Erythroblast (primary cell): ENCODE measurements around the gene BMP6.
A peak's percentile ranks its signal among the peaks of the same experiment; 100 is the strongest.

Experiments used
- DNase-seq, 2 experiments: peaks; one replicate each; lab custom pipeline; 2025; lab: John Stamatoyannopoulos, UW
- GATA1 ChIP-seq: IDR thresholded peaks from 2 replicates; pipeline ENCODE4 v1.6.1; 2011; ENCODE audit warnings: low read depth, mild to moderate bottlenecking, control low read depth, low read length, moderate library complexity
- POLR2A ChIP-seq: IDR thresholded peaks from 2 replicates; pipeline ENCODE4 v1.6.1; 2011; ENCODE audit warnings: mild to moderate bottlenecking, low read length

Gene BMP6

GRCh38 chr6:7902221-7902620 is 176.3 kb downstream of the BMP6 start:
- no peak for DNase-seq
- TF ChIP-seq GATA1 (no peak), POLR2A (no peak)

GRCh38 chr6:7902867-7903266 is 177.0 kb downstream of the BMP6 start:
- TF ChIP-seq GATA1 (no peak), POLR2A (no peak)
- no peak for DNase-seq

- no peak for TF ChIP-seq POLR2A
- TF ChIP-seq GATA1 = no peak
- no peak for DNase-seq
Measured at GRCh38 chr6:7903673-7904072, 177.8 kb downstream of the BMP6 start.

- DNase-seq = no peak
- TF ChIP-seq POLR2A (no peak), GATA1 (no peak)
Measured at GRCh38 chr6:7904654-7905319, 178.9 kb downstream of the BMP6 start.

- DNase-seq = no peak
- no peak for TF ChIP-seq GATA1
- no peak for TF ChIP-seq POLR2A
Measured at GRCh38 chr6:7905416-7905815, 179.5 kb downstream of the BMP6 start.

- TF ChIP-seq POLR2A (no peak), GATA1 (no peak)
- no peak for DNase-seq
Measured at GRCh38 chr6:7906741-7907140, 180.8 kb downstream of the BMP6 start.

- DNase-seq = no peak
- TF ChIP-seq GATA1 (no peak), POLR2A (no peak)
Measured at GRCh38 chr6:7907159-7907558, 181.3 kb downstream of the BMP6 start.

GRCh38 chr6:7909323-7910276 is 183.7 kb downstream of the BMP6 start:
- peak; percentile 59 to 65 for DNase-seq
- TF ChIP-seq GATA1 (no peak), POLR2A (no peak)

- TF ChIP-seq GATA1 = no peak
- TF ChIP-seq POLR2A = no peak
Measured at GRCh38 chr6:7910298-7910653, 184.4 kb downstream of the BMP6 start.

GRCh38 chr6:7910654-7911344 is 184.9 kb downstream of the BMP6 start, which contains the start of gene TXNDC5:
TSS of gene TXNDC5 (minus strand) at chr6:7910788. CDS start at chr6:7910776, 12 bp downstream.
- TF ChIP-seq GATA1 = no peak
- peak; percentile 54 for TF ChIP-seq POLR2A
- DNase-seq = peak; percentile 78 to 85

More at GRCh38 chr6:7910298-7910653, 184.4 kb downstream of the BMP6 start:
- peak; percentile 70 to 74 for DNase-seq

GRCh38 chr6:7911345-7911725 is 185.4 kb downstream of the BMP6 start:
- DNase-seq = no peak
- TF ChIP-seq GATA1 (no peak), POLR2A (no peak)

GRCh38 chr6:7912024-7912423 is 186.1 kb downstream of the BMP6 start:
- no peak for TF ChIP-seq POLR2A
- no peak for TF ChIP-seq GATA1
- no peak for DNase-seq

GRCh38 chr6:7912736-7913517 is 187.0 kb downstream of the BMP6 start:
- DNase-seq = peak; percentile 76 to 77
- TF ChIP-seq POLR2A (no peak), GATA1 (no peak)

GRCh38 chr6:7914311-7914710 is 188.4 kb downstream of the BMP6 start:
- no peak for DNase-seq
- TF ChIP-seq POLR2A (no peak), GATA1 (no peak)
